Spleen (tissue), 7 donors: ENCODE measurements around the gene CHD8.

Experiments
- CTCF ChIP-seq, 11 experiments: fragments of 200-600 bp in 7 of 11; fragments of 450-650 bp in 4 of 11; sonication (generic) in 4 of 11; IDR thresholded peaks in 8 of 11; conservative IDR thresholded peaks in 3 of 11; 1 replicate in 7 of 11; 2 replicates in 4 of 11; pipeline versions ENCODE4 v1.4.0 to v1.8.0; 2016 to 2021; ENCODE audit warnings: antibody characterized with exemption in 11 of 11, inconsistent platforms in 4 of 11, mild to moderate bottlenecking in 1 of 11
- POLR2A ChIP-seq, 3 donors: fragments of 450-650 bp; IDR thresholded peaks; one replicate each; pipeline ENCODE4 v1.5.1; 2017; ENCODE audit warnings: antibody characterized with exemption in 3 of 3, mild to moderate bottlenecking in 1 of 3
- donor health status: DM: no; HTN: no; CAD: no; lungs with moderate emphysema.
- donor health status: DM: no; HTN: no; CAD: no.
- donor health status: DM: no; HTN: no; CAD: no.

GRCh38 chr14:21356511-21356910 is 99.4 kb downstream of the CHD8 start:
- TF ChIP-seq POLR2A (IDR thresholded peaks at IDR 0.05): no peak
- no peak for TF ChIP-seq CTCF (IDR thresholded peaks at IDR 0.05 in 8 of 11, conservative IDR thresholded peaks at IDR 0.05 in 3 of 11)
